HEK293 (cell line): ENCODE results near the gene NSMCE1.

Experiments used
- CTCF ChIA-PET: fragments of 350-600 bp; formaldehyde crosslinking; extraction: SDS; loops from one replicate; lab custom pipeline; 2021; ENCODE audit warnings: antibody characterized with exemption; lab: Yijun Ruan, JAX
- POLR2A ChIA-PET: fragments of 300-600 bp; formaldehyde crosslinking; extraction: SDS; loops from one replicate; lab custom pipeline; 2020; ENCODE audit warnings: antibody characterized with exemption, inconsistent platforms; lab: Yijun Ruan, JAX
- H3K27ac ChIP-seq: fragments of 200-500 bp; sonication (Bioruptor generic); 2 replicates; pipeline ENCODE4 v1.5.1; 2014; ENCODE audit warnings: low read depth, low read length, control low read depth, inconsistent platforms; ENCODE audit errors: extremely low read depth
- H3K36me3 ChIP-seq, 2 experiments: fragments of 200-500 bp in 1 of 2; sonication (Bioruptor generic) in 1 of 2; 1 replicate in 1 of 2; 2 replicates in 1 of 2; pipeline ENCODE4 v1.5.1; 2014 to 2017; ENCODE audit warnings: inconsistent platforms in 2 of 2, low read length in 2 of 2; ENCODE audit not compliant: control insufficient read depth in 2 of 2, insufficient read depth in 1 of 2
- H3K4me1 ChIP-seq: fragments of 200-500 bp; sonication (Bioruptor generic); 2 replicates; pipeline ENCODE4 v1.5.1; 2014; ENCODE audit warnings: mild to moderate bottlenecking, low read length, inconsistent platforms; ENCODE audit not compliant: control insufficient read depth, insufficient read depth
- H3K4me3 ChIP-seq: 2 replicates; pipeline ENCODE4 v1.5.1; 2011; ENCODE audit warnings: low read depth, mild to moderate bottlenecking, control low read depth, low read length, moderate library complexity
- H3K9me3 ChIP-seq: fragments of 200-500 bp; sonication (Bioruptor generic); 2 replicates; pipeline ENCODE4 v1.5.1; 2014; ENCODE audit warnings: low read depth, low read length, inconsistent platforms; ENCODE audit not compliant: control insufficient read depth, insufficient read depth
- ATF2 ChIP-seq: fragments of 450-650 bp; formaldehyde crosslinking; IDR thresholded peaks from 2 replicates; pipeline ENCODE4 v1.5.1; 2016; ENCODE audit warnings: missing biosample characterization, missing genetic modification characterization, low read depth
- ZBTB11 ChIP-seq: fragments of 450-650 bp; formaldehyde crosslinking; conservative IDR thresholded peaks from 2 replicates; pipeline ENCODE4 v1.5.1; 2016; ENCODE audit warnings: low read depth, missing biosample characterization, missing genetic modification characterization
- ZBTB21 ChIP-seq: fragments of 450-650 bp; formaldehyde crosslinking; IDR thresholded peaks from 2 replicates; pipeline ENCODE4 v1.5.1; 2017; ENCODE audit warnings: missing biosample characterization, missing genetic modification characterization

The NSMCE1 gene

GRCh38 chr16:27177031-27177774, 91.4 kb downstream of the NSMCE1 start (continued):
- TF ChIP-seq ZBTB11 (tag by site-specific recombination): no peak

GRCh38 chr16:27175888-27176287, 92.7 kb downstream of the NSMCE1 start:
- Histone ChIP-seq H3K27ac (no peak overlapping the region), H3K9me3 (no peaks in the 10 kb centered on the region), H3K4me3 (no peak overlapping the region), H3K4me1 (no peaks in the 10 kb centered on the region), H3K36me3 (no peaks in the 10 kb centered on the region)
- POLR2A ChIA-PET: no interaction called here
- TF ChIP-seq ATF2 (tag by site-specific recombination): 0 out of 2 replicates have a peak, but pooled peaks have one; percentile 28
- TF ChIP-seq ZBTB21 (tag by site-specific recombination): no peak
- TF ChIP-seq, all 188 proteins: peak for 1
- CTCF ChIA-PET: interaction anchor here (7.9 kb wide), 1 partner anchor 193 kb away, joined by 69 read pairs; no protein-coding TSS in a partner anchor
